ENCODE measurements around the gene ZNF195.
"Not testable (repeated sequence)": the region's sequence is repeated elsewhere in the genome, so short reads cannot be mapped to it uniquely, and the experiment has no call there.

- not testable (repeated sequence) for TF ChIP-seq CTCF (IDR thresholded peaks at IDR 0.05; ENCODE audit: insufficient read depth, low read length); GABPA (IDR thresholded peaks at IDR 0.05; ENCODE audit: low read depth); REST (IDR thresholded peaks at IDR 0.05; ENCODE audit: insufficient replicate concordance, low read depth)
Measured at GRCh38 chr11:3402181-3402860, 23.4 kb upstream of the ZNF195 start.

Measured in HL-60 (cell line).